HG02571 (cell line): Measurements from ENCODE around the gene TRHDE.
"Not testable (repeated sequence)": the region's sequence is repeated elsewhere in the genome, so short reads cannot be mapped to it uniquely, and the experiment has no call there.

Source experiments
- ATAC-seq: cut with Tn5 transposase; IDR thresholded peaks from one replicate; pipeline ENCODE4 v1.9.1; 2021; ENCODE audit warnings: mild to moderate bottlenecking, moderate library complexity; ENCODE audit not compliant: unreplicated experiment

The TRHDE gene

DNA sequence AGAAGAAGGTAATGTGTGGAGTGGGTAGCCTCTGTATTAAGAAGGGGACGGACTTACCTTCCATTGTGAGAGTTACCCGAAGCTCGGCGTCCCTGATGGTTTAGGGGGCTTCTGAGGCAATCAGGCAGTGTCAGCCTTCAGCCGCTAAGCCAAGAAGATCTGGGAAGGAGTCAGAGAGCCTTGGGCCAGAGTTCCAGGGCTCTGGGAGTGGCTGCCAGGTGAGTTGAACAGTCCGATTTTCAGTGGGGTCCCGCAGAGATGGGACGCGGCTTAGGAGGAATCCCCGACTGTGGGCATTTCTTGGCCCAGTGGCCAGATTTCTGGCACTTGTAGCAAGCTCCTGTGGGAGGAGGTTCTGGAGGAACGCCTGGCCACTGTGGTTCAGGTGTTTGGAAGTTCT, 439.9 kb downstream of the TRHDE start:
- ATAC-seq: not testable (repeated sequence)

DNA sequence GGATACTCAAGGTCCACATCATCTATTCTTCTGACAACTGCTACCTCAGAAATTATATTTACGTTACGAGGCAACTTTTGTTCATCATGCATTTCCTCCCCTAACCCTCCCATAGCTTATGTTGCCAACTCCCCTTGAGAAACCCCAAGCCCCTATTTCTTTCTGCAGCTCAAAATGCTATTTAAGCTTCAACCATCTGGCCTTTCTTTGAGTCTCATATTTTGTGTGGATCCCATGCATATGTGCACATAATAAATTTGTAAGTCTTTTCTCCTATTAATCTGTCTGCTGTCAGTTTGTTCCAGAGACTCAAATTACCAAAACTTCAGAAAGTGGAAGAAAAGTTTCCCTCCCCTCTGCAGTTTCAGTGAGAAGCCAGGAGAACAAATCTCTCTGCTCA, 444.1 kb downstream of the TRHDE start:
- no peak for ATAC-seq

DNA sequence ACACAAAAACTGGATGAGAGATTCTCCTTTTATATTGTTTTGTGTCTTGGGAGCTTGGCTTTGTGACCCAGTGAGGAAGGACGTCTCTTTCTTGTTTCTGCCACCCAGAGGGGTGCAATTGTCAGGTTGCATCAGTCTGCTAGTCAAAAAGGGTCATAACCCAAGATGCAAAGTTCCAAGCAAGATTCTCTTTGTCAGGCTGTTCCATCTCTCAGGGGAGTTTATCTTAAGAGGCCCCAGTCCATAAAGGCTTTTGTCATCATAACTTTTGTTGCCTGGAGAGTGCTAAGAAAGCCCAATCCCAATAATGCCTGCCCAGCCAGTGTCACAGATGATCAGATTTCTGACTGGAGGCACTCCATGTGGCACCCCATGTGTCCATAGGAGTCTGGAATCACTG, 444.9 kb downstream of the TRHDE start:
- no peak for ATAC-seq
